Spleen (tissue), 11 donors: ENCODE data around the gene LONRF2. TPM values are rescaled to one million over a fixed set of nuclear protein-coding genes. Genes with fewer than 3 reads are reported as not detected.

ENCODE experiments used
- DNase-seq: peaks from one replicate; pipeline ENCODE4 v3.0.0-alpha.2; 2020
- H3K27ac ChIP-seq, 8 donors: fragments of 200-600 bp; sonication (generic) in 7 of 8; 1 replicate in 4 of 8; 2 replicates in 4 of 8; pipeline versions ENCODE4 v1.5.0 to v1.8.0; 2016 to 2021; ENCODE audit warnings: inconsistent platforms in 4 of 8, mild to moderate bottlenecking in 4 of 8, moderate library complexity in 1 of 8
- H3K27me3 ChIP-seq, 7 donors: fragments of 200-600 bp; sonication (generic) in 6 of 7; replicated peaks in 1 of 7; 1 replicate in 4 of 7; 2 replicates in 3 of 7; pipeline versions ENCODE4 v1.5.0 to v1.8.0; 2016 to 2021; ENCODE audit warnings: inconsistent platforms in 3 of 7, mild to moderate bottlenecking in 1 of 7
- H3K36me3 ChIP-seq, 6 donors: fragments of 200-600 bp; sonication (generic) in 5 of 6; 1 replicate in 4 of 6; 2 replicates in 2 of 6; pipeline versions ENCODE4 v1.5.0 to v1.8.0; 2016 to 2021; ENCODE audit warnings: inconsistent platforms in 2 of 6
- H3K4me1 ChIP-seq, 6 donors: fragments of 200-600 bp; sonication (generic) in 5 of 6; 1 replicate in 3 of 6; 2 replicates in 3 of 6; pipeline versions ENCODE4 v1.5.0 to v1.8.0; 2016 to 2021; ENCODE audit warnings: inconsistent platforms in 3 of 6
- H3K4me3 ChIP-seq, 8 donors: fragments of 200-600 bp; sonication (generic) in 7 of 8; 1 replicate in 4 of 8; 2 replicates in 4 of 8; pipeline versions ENCODE4 v1.5.0 to v1.8.0; 2016 to 2021; ENCODE audit warnings: inconsistent platforms in 4 of 8, mild to moderate bottlenecking in 4 of 8, moderate library complexity in 2 of 8
- H3K9me3 ChIP-seq, 8 donors: fragments of 200-600 bp; sonication (generic) in 7 of 8; 1 replicate in 4 of 8; 2 replicates in 4 of 8; pipeline versions ENCODE4 v1.5.0 to v1.8.0; 2016 to 2021; ENCODE audit warnings: inconsistent platforms in 4 of 8
- POLR2A ChIP-seq, 3 donors: fragments of 450-650 bp; IDR thresholded peaks; one replicate each; pipeline ENCODE4 v1.5.1; 2017; ENCODE audit warnings: antibody characterized with exemption in 3 of 3, mild to moderate bottlenecking in 1 of 3
- POLR2AphosphoS5 ChIP-seq, 3 donors: sonication (generic); formaldehyde crosslinking; IDR thresholded peaks; one replicate each; pipeline ENCODE4 v1.5.1; 2017; ENCODE audit warnings: antibody characterized with exemption in 3 of 3
- WGBS, 5 donors: extraction: QIAGEN DNeasy Blood & Tissue Kit in 3 of 5; methylation state at CpG; one replicate each; pipeline versions ENCODE4 v1.1.5 to v1.1.7; 2013 to 2018; 5-methylcytosine and 5-hydroxymethylcytosine counted together
- intact Hi-C: fragments of 100-400 bp; cut with DNase I; formaldehyde crosslinking; loops from one replicate; pipeline ENCODE4 v1.15.0; 2023; ENCODE audit warnings: low total_unique reads
- polyA plus RNA-seq, 3 donors: library from polyadenylated mRNA; stranded (reverse); fragments of 200-250 nt; gene quantifications; one replicate each; pipeline ENCODE4 v1.2.1, GENCODE V29; 2013
- total RNA-seq, 7 donors: library from RNA; depleted of rRNA in 3 of 7; stranded (reverse); fragments of >200 nt in 3 of 7; fragmentation: NEBNext Ultra II Directional in 4 of 7; extraction: Animal tissue kit (Norgen Biotek cat#: 25700) in 4 of 7; gene quantifications; one replicate each; pipeline versions ENCODE4 v1.1.0 to v1.2.1, GENCODE V29; 2016 to 2021
- TF ChIP-seq, protein P1 (sequence below), 11 experiments: fragments of 200-600 bp in 7 of 11; fragments of 450-650 bp in 4 of 11; sonication (generic) in 4 of 11; IDR thresholded peaks in 8 of 11; conservative IDR thresholded peaks in 3 of 11; 1 replicate in 7 of 11; 2 replicates in 4 of 11; pipeline versions ENCODE4 v1.4.0 to v1.8.0; 2016 to 2021; ENCODE audit warnings: antibody characterized with exemption in 11 of 11, inconsistent platforms in 4 of 11, mild to moderate bottlenecking in 1 of 11
- donor health status: healthy with polysubstance abuse.
- donor health status: DM: no; HTN: no; CAD: no; lungs with moderate emphysema.
- donor health status: DM: no; HTN: no; CAD: no.
- donor health status: Bipolar disorder and iron deficiency.
- donor health status: healthy.
- donor health status: DM: no; HTN: no; CAD: no.
- donor health status: DM: yes; HTN: yes; CAD: no.

The LONRF2 gene
- total and polyA plus RNA-seq, 10 donors = 0.11 to 4.9 (median 1.9) TPM

DNA sequence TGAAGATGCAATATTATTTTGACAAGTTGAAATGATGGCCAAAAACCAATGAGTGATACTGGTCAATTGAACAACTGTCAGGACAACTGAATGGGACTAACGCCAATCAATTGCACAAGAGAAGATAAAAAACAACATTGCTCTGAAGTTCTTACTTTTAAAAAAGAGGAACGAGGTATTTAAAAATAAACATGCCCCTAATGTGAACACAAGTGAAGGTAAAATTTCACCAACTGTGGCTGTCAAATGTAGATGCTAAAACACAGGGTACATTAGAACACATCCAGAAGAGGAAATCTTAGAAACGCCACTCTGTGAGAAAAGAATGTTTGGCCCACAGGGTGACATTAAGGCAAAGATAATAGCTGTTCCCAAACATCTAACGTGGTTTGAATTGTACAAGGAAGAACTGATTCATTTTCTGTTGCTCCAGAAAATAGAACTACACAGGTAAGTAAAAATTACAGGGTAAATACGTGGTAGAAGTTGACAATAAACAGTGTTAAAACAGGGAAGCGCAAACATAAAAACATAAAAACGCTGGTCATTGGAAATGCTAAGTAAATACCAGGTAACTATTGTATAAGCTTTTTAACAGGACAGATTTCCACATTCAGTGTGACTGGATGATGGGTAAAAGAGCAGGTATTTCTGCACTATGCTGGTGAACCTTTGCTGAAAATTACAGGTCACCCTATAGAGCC lies 20.3 kb downstream of the LONRF2 start:
- no peak overlapping the region for H3K27ac ChIP-seq
- H3K27me3 ChIP-seq = peaks cover 0 to 3% (median 0%) of the 10 kb centered on the region in 7 donors
- H3K36me3 ChIP-seq = no peaks in the 10 kb centered on the region
- no peaks in the 10 kb centered on the region for H3K4me1 ChIP-seq
- intact Hi-C loops = no loop called here
- TF ChIP-seq POLR2AphosphoS5 (IDR thresholded peaks at IDR 0.05) = no peak
- TF ChIP-seq, protein P1, sequence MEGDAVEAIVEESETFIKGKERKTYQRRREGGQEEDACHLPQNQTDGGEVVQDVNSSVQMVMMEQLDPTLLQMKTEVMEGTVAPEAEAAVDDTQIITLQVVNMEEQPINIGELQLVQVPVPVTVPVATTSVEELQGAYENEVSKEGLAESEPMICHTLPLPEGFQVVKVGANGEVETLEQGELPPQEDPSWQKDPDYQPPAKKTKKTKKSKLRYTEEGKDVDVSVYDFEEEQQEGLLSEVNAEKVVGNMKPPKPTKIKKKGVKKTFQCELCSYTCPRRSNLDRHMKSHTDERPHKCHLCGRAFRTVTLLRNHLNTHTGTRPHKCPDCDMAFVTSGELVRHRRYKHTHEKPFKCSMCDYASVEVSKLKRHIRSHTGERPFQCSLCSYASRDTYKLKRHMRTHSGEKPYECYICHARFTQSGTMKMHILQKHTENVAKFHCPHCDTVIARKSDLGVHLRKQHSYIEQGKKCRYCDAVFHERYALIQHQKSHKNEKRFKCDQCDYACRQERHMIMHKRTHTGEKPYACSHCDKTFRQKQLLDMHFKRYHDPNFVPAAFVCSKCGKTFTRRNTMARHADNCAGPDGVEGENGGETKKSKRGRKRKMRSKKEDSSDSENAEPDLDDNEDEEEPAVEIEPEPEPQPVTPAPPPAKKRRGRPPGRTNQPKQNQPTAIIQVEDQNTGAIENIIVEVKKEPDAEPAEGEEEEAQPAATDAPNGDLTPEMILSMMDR (IDR thresholded peaks at IDR 0.05 in 8 of 11, conservative IDR thresholded peaks at IDR 0.05 in 3 of 11) = no peak
- no peak for TF ChIP-seq POLR2A (IDR thresholded peaks at IDR 0.05)
- peaks cover 0 to 11% (median 7%) of the 10 kb centered on the region in 8 donors for H3K9me3 ChIP-seq
- no peak overlapping the region for H3K4me3 ChIP-seq
- WGBS, 5 donors = 71 to 77% (median 74%) methylated on average over 7 of the region's 7 CpGs
- DNase-seq = no peak

DNA sequence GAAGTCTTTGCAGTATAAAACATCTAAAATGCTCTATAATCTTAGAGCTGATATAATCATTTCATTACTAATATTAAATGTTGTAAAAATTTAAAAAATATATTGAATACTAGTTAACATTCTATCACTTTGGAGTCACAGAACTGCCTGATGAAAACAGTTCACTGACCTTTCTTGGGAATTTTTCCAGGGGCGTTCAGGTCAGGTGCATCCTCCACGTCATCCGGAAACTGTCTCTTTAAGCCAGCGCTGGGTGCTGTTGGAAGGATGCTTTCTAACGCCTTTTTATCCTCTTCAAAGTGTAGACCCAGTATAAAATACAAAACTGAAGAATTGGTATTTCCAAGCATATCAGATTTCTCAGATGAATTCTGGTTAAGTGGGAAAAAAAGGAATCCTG lies 22.8 kb downstream of the LONRF2 start:
- no peak for DNase-seq
- Histone ChIP-seq H3K36me3 (no peaks in the 10 kb centered on the region), H3K4me1 (no peaks in the 10 kb centered on the region), H3K4me3 (no peak overlapping the region), H3K27me3 (peaks cover 0 to 5% (median 0%) of the 10 kb centered on the region in 7 donors), H3K9me3 (peaks cover 0 to 11% (median 7%) of the 10 kb centered on the region in 8 donors), H3K27ac (no peak overlapping the region)
- 83 to 94% (median 88%) methylated on average over 5 of the region's 5 CpGs for WGBS, 5 donors
- no peak for TF ChIP-seq POLR2A (IDR thresholded peaks at IDR 0.05)
- TF ChIP-seq, protein P1 (IDR thresholded peaks at IDR 0.05 in 8 of 11, conservative IDR thresholded peaks at IDR 0.05 in 3 of 11) = no peak
- TF ChIP-seq POLR2AphosphoS5 (IDR thresholded peaks at IDR 0.05) = no peak
- intact Hi-C loops = no loop called here

DNA sequence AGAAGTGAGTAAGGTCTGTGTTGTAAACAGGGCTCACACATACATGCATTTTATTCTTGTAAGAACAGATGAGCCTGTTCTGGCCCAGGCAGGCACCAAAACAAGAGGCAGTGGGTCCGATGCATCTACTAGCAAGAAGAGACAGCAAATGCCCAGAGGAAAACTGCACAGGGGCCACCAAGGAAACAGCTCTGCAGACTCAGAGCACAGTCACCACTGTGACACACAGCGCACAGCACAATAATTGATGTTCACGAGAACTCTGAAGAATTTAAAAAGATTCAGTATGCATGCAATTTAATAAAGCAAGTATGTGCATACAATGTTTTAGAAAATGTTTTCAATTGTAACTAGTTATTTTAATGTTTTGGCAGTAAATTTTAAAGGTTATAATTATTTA lies 24.8 kb downstream of the LONRF2 start:
- Histone ChIP-seq H3K36me3 (no peaks in the 10 kb centered on the region), H3K27ac (no peak overlapping the region), H3K4me3 (no peak overlapping the region), H3K4me1 (no peaks in the 10 kb centered on the region), H3K27me3 (peaks cover 0 to 5% (median 0%) of the 10 kb centered on the region in 7 donors), H3K9me3 (no peaks in the 10 kb centered on the region)
- TF ChIP-seq, protein P1 (IDR thresholded peaks at IDR 0.05 in 8 of 11, conservative IDR thresholded peaks at IDR 0.05 in 3 of 11) = no peak
- TF ChIP-seq POLR2AphosphoS5 (IDR thresholded peaks at IDR 0.05) (no peak), POLR2A (IDR thresholded peaks at IDR 0.05) (no peak)
- 88 to 97% (median 94%) methylated on average over 3 of the region's 3 CpGs for WGBS, 5 donors
- DNase-seq = no peak
- intact Hi-C loops = no loop called here

DNA sequence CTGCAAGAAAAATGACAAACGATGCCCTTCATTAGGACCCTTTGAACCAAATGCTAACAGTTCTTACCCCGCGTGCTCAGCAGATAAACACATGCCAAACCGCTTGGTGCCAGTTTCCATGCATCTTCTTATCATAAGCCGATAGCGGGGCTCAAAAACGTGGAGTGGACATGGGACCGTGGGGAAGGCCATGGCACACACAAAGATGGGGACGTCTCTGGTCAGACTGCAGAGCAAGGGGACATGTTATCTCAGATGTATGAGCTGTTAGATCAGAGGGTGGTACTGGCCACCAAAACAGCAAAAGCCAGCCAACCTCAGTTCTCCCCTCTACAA lies 28.2 kb downstream of the LONRF2 start:
- Histone ChIP-seq H3K36me3 (no peaks in the 10 kb centered on the region), H3K9me3 (no peaks in the 10 kb centered on the region), H3K27ac (no peak overlapping the region), H3K27me3 (peaks cover 0 to 5% (median 0%) of the 10 kb centered on the region in 7 donors), H3K4me3 (no peak overlapping the region), H3K4me1 (no peaks in the 10 kb centered on the region)
- 90 to 98% (median 93%) methylated on average over 9 of the region's 9 CpGs for WGBS, 5 donors
- DNase-seq = no peak
- intact Hi-C loops = no loop called here
- TF ChIP-seq POLR2AphosphoS5 (IDR thresholded peaks at IDR 0.05) (no peak), POLR2A (IDR thresholded peaks at IDR 0.05) (no peak)
- TF ChIP-seq, protein P1 (IDR thresholded peaks at IDR 0.05 in 8 of 11, conservative IDR thresholded peaks at IDR 0.05 in 3 of 11) = no peak
